Measurements from ENCODE around the gene TMEM131L.
"Not testable (repeated sequence)": the region's sequence is repeated elsewhere in the genome, so short reads cannot be mapped to it uniquely, and the experiment has no call there.

TMEM131L gene

GRCh38 chr4:153466081-153466948, at the start of gene TMEM131L:
TMEM131L (plus strand) TSS chr4:153466360; CDS start chr4:153466398, 38 bp downstream.
- DNase-seq: peak; percentile 58 to 63

DNA sequence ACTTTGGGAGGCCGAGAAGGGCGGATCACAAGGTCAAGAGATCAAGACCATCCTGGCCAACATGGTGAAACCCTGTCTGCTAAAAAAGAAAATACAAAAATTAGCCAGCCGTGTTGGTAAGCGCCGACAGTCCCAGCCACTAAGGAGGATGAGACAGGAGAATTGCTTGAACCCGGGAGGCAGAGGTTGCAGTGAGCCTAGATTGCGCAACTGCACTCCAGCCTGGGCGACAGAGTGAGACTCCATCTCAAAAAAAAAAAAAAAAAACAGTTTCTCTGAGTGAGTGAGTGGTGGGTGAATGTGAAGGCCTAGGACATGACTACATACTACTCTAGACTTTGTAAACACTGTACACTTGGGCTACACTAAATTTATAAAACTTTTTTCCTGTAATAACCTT, 49.7 kb upstream of the TMEM131L start:
- not testable (repeated sequence) for DNase-seq

- no peak for DNase-seq
These were observed 48.0 kb upstream of the TMEM131L start for GRCh38 chr4:153418121-153418520.

GRCh38 chr4:153418558-153418957, 47.6 kb upstream of the TMEM131L start:
- DNase-seq: no peak

GRCh38 chr4:153419029-153419428, 47.1 kb upstream of the TMEM131L start:
- DNase-seq: no peak

DNA sequence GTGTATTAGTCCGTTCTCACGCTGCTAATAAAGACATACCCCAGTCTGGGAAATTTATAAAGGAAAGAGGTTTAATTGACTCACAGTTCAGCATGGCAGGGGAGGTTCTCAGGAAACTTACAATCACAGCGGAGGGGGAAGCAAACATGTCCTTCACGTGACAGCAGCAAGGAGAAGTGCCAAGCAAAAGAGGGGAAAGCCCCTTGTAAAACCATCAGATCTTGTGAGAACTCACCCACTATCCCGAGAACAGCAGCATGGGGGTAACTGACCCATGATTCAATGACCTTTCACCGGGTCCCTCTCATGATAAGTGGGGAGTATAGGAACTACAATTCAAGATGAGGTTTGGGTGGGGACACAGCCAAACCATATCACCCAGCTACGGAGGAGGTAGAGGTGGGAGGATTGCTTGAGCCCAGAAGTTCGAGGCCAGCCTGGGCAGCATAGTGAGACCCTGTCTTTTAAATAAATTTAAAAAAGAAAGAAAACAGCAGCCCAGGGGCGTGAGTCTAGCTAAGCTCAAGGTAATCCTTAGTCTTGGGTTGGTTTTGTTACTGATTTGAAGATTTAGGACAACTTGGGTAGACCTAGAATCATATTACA, 46.4 kb upstream of the TMEM131L start:
- no peak for DNase-seq

- DNase-seq: no peak
These were observed 45.8 kb upstream of the TMEM131L start for GRCh38 chr4:153420361-153420760.

DNA sequence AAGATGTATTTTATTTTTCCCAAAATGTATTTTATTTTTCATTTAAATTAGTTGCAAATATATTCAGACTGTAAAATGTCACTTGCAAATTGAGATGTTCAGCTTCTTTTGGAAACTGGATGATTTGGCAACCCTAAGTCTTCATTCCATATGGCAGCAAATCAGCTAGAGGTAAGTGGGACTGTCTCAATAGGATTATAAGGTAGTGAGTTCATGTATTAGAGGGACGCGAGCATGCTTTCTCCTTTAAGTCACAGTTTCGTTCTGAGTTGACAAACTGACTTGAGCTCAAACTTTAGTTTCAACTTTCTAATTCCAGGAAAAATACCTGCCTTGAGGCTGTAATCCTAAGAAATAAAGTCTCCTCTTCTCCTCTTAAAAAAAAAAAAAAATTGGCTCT, 44.2 kb upstream of the TMEM131L start:
- no peak for DNase-seq

- DNase-seq: no peak
These were observed 39.8 kb upstream of the TMEM131L start for GRCh38 chr4:153426207-153426885.

DNA sequence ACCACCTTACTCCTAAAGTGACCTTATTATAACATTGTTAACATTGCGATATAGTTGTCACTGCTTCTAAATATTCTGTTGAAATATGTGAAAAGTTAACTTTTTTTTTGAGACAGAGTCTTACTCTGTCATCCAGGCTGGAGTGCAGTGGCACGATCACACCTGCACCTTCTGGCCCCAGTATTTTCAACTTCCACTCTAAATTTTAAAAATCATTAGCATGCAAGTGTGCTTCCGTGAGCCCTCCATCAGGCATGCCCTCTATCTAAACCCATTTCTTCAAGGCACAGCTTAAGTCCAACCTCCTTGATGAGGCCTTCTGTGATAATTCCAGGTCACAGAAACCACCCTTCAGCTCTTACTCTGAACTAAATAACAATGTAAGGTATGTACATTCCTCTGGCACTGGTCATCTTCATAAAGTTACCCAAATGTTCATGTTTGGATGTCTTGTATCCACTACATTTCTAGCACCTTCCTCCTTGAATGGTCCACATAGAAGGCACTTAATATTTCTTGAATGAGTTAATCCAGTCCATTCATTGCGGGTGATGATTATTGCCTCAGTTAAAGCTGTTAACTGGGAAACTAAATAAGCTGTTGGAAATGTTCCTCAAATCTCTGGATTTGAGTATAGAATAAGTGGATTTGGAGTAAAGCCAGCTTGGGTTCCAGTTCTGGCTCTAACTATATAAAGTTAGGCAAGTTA, 38.6 kb upstream of the TMEM131L start:
- no peak for DNase-seq

GRCh38 chr4:153428941-153429475, 37.2 kb upstream of the TMEM131L start:
- no peak for DNase-seq

GRCh38 chr4:153432965-153433753, 33.0 kb upstream of the TMEM131L start:
- DNase-seq: peak; percentile 57 to 78

GRCh38 chr4:153433754-153434105, 32.4 kb upstream of the TMEM131L start:
- peak in 1 of 2 donors; percentile 24 for DNase-seq

DNA sequence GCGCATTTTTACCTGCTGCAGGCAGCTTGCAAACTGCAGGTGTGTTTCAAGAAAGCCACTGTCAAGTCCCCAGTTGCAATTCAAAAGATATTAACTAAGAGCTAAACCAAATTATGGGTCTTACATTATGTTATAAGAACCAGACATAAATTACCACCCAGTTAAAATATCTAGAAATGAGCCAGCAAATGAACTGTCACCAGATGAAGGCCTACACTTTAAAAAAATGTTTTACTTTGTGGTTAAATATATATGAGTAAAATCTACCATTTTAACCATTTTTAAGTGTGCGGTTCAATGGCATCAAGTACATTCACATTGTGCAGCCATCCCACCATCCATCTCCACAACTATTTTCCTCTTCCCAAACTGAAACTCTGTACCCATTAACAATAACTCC, 32.0 kb upstream of the TMEM131L start:
- no peak for DNase-seq

- peak in 1 of 2 donors; percentile 77 for DNase-seq
These were observed 27.0 kb upstream of the TMEM131L start for GRCh38 chr4:153438916-153439756.

- no peak for DNase-seq
These were observed 26.3 kb upstream of the TMEM131L start for GRCh38 chr4:153439831-153440230.

DNA sequence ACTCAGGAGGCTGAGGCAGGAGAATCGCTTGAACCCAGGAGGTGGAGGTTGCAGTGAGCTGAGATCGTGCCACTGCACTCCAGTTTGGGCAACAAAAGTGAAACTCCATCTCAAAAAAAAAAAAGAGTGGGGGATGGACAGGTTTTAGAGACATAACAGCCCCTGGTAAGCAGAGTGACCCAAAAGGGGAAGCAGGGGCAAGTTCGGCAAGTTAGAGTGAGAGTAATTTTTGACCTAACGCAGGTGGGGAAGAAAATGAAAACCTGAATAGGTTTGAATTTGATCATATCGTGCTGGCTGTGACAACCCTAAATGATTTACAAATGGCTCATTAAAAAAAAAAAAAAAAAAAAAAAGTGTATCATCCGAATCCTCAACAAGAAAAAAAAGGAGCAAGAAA, 25.7 kb upstream of the TMEM131L start:
- no peak for DNase-seq

DNA sequence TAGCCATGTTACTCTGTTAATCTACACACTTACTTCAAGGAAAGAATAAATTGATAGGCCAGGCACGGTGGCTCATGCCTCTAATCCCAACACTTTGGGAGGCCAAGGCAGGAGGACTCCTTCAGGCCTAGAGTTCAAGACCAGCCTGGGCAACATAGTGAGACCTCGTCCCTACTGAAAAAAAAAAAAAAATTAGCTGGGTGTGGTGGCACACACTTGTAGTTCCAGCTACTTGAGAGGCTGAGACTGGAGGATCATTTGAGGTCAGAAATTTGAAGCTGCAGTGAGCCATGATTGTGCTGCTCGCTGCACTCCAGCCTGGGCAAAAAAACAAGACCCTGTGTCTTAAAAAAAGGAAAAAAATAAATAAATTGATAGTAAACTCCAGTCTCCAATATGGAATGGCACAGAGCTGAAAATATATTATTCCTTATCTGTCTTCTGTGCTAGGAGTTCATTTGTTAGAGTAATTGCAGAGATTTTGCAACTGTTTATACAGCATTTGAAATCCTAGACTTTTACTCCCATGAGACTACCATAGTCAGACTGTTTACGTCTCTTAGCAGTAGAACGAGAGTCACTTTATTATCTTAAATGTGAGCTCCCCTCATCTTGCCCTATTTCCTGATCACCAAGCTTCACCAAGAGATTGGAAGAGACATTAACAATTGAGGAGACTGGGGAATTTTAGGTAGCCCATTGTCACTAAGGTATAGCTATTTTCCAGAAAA, 18.8 kb upstream of the TMEM131L start:
- DNase-seq: no peak

GRCh38 chr4:153448003-153448731, 18.0 kb upstream of the TMEM131L start:
- DNase-seq: no peak

DNA sequence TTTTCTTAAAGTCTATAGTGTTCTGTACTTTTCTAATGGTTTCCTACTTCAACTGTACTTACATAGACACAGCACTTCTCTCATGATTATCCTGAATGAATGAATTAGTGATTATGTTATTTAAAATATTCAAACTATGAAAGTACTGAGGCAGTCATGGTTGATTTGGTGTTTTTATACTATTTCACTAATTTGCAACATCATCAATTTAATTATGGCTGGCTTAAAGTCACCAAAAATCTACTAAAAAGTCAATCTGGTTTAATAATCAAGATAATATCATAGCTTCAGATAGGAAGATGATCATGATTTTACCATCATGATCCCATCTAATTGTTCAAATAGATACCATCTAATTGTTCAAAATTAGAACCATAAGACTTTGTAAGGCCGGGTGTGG, 16.8 kb upstream of the TMEM131L start:
- no peak for DNase-seq
